Pancreas (tissue), 10 donors: ENCODE measurements around the gene SKAP1. TPM values are rescaled to one million over a fixed set of nuclear protein-coding genes. Genes with fewer than 3 reads are reported as not detected.

Experiments
- ATAC-seq, 4 donors: fragments of 200-7000 bp; cut with Tn5 transposase; one replicate each; pipeline versions ENCODE4 v1.8.0 to v1.9.1; 2020; ENCODE audit warnings: mild to moderate bottlenecking in 4 of 4, moderate library complexity in 4 of 4
- DNase-seq, 6 donors: peaks; one replicate each; pipeline ENCODE4 v3.0.0-alpha.2; 2020
- FAIRE-seq: peaks from 2 replicates; lab custom pipeline; 2012; peaks lifted over from hg19 to GRCh38; lab: Jason Lieb, UNC
- H3K27ac ChIP-seq, 4 donors: fragments of 200-600 bp; sonication (generic); 1 replicate in 3 of 4; 2 replicates in 1 of 4; pipeline versions ENCODE4 v1.5.0 to v1.8.0; 2020
- H3K27me3 ChIP-seq, 4 donors: fragments of 200-600 bp; one replicate each; pipeline ENCODE4 v1.8.0; 2021
- H3K36me3 ChIP-seq, 3 donors: fragments of 200-600 bp; sonication (generic) in 1 of 3; one replicate each; pipeline versions ENCODE4 v1.5.0 to v1.8.0; 2020 to 2021
- H3K4me1 ChIP-seq, 3 donors: fragments of 200-600 bp; one replicate each; pipeline ENCODE4 v1.8.0; 2021
- H3K4me3 ChIP-seq, 4 donors: fragments of 200-600 bp; sonication (generic) in 2 of 4; one replicate each; pipeline versions ENCODE4 v1.5.0 to v1.8.0; 2020 to 2021
- H3K9me3 ChIP-seq, 4 donors: fragments of 200-600 bp; one replicate each; pipeline ENCODE4 v1.8.0; 2021
- WGBS, 2 donors: extraction: QIAGEN DNeasy Blood & Tissue Kit; methylation state at CpG; one replicate each; pipeline ENCODE4 v1.1.7; 2013; 5-methylcytosine and 5-hydroxymethylcytosine counted together
- intact Hi-C, 3 donors: fragments of 100-400 bp; cut with DNase I; formaldehyde crosslinking; loops; one replicate each; pipeline versions ENCODE4 v1.11.1 to v1.14.2; 2022
- polyA plus RNA-seq, 2 donors: library from polyadenylated mRNA; stranded (reverse); fragments of 200-250 nt; gene quantifications; one replicate each; pipeline ENCODE4 v1.2.3, GENCODE V29; 2013
- total RNA-seq, 6 donors: library from RNA; stranded (reverse); fragmentation: NEBNext Ultra II Directional in 4 of 6; extraction: Animal tissue kit (Norgen Biotek cat#: 25700) in 4 of 6; gene quantifications; one replicate each; pipeline versions ENCODE4 v1.2.1 to v1.2.4, GENCODE V29; 2021 to 2023
- TF ChIP-seq, protein P1 (sequence below), 4 donors: fragments of 200-600 bp; sonication (generic) in 3 of 4; IDR thresholded peaks; one replicate each; pipeline versions ENCODE4 v1.5.0 to v1.8.0; 2021; ENCODE audit warnings: antibody characterized with exemption in 4 of 4
- donor health status: healthy with polysubstance abuse.
- donor health status: DM: no; HTN: no; CAD: no; lungs with moderate emphysema.
- donor health status: DM: no; HTN: no; CAD: no.
- donor health status: control.
- donor health status: control.
- donor health status: Bipolar disorder and iron deficiency.
- donor health status: DM: yes; HTN: yes; CAD: no.
- donor health status: DM: no; HTN: no; CAD: no.
- donor health status: DM: no; HTN: no; CAD: no.
- donor health status: DM: yes; HTN: yes; CAD: no.

The SKAP1 gene
- total and polyA plus RNA-seq, 8 donors = 0.92 to 5.2 (median 3.0) TPM

DNA sequence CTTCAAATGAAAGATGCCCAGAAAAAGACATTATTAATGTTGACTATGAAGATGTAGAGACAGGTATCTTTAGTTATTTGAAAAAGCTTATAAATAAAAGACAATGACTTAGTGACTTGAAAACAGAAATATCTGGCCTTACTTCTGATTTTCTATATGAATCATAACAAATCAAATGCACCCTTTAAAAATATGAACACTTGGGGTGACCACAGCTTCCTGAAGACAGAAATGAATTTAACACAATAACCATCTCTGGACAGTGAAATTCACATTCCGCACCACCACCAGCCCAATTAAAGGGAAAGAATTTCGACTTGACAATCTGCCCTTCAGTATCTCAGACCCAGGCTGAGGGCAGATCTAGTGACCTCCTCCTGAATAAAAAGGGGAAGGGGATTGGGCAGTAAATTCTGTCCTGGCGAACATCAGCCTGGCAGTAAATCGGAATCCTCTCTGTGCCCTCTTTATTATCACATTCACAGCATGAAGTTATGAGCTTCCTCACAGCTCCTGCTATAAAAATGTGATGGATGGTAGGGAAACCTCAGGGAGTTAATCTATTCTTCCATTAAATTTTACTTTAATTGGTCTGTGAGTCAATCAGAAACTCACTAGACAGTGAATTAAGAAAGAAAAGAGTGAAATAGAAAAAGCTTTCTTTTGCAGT lies 190.9 kb downstream of the SKAP1 start:
- FAIRE-seq = no peak
- TF ChIP-seq, protein P1, sequence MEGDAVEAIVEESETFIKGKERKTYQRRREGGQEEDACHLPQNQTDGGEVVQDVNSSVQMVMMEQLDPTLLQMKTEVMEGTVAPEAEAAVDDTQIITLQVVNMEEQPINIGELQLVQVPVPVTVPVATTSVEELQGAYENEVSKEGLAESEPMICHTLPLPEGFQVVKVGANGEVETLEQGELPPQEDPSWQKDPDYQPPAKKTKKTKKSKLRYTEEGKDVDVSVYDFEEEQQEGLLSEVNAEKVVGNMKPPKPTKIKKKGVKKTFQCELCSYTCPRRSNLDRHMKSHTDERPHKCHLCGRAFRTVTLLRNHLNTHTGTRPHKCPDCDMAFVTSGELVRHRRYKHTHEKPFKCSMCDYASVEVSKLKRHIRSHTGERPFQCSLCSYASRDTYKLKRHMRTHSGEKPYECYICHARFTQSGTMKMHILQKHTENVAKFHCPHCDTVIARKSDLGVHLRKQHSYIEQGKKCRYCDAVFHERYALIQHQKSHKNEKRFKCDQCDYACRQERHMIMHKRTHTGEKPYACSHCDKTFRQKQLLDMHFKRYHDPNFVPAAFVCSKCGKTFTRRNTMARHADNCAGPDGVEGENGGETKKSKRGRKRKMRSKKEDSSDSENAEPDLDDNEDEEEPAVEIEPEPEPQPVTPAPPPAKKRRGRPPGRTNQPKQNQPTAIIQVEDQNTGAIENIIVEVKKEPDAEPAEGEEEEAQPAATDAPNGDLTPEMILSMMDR (IDR thresholded peaks at IDR 0.05) = no peak
- Histone ChIP-seq H3K9me3 (no peaks in the 10 kb centered on the region), H3K4me1 (peaks cover 0 to 5% (median 3%) of the 10 kb centered on the region in 3 donors), H3K36me3 (no peaks in the 10 kb centered on the region), H3K27ac (no peak overlapping the region), H3K27me3 (no peaks in the 10 kb centered on the region), H3K4me3 (no peak overlapping the region)
- DNase-seq = no peak
- WGBS, 2 donors = 82 to 90% methylated on average over 4 of the region's 4 CpGs
- intact Hi-C loops = no loop called here
- ATAC-seq = no peak

DNA sequence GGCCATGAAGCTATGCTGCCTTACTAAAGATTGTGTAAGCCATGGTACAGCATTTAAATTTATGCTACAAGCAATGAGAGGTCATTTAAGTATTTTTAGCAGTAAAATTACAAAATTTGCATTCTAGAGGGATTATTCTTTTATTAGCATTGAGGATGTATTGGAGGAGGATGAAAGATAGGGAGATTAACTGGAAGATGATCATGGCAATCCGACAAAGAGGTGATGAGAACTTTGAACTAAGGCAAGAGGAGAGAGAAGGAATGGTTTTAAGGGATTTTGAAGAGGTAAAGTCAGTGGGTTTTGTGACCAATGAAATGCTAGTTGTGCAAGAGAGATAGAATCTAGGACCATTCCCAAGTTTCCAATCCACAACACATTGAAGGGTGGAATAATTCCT lies 192.6 kb downstream of the SKAP1 start:
- no peak overlapping the region for H3K4me3 ChIP-seq
- H3K9me3 ChIP-seq = no peaks in the 10 kb centered on the region
- no peaks in the 10 kb centered on the region for H3K36me3 ChIP-seq
- DNase-seq (no peak), FAIRE-seq (no peak), ATAC-seq (no peak)
- no peaks in the 10 kb centered on the region for H3K27me3 ChIP-seq
- intact Hi-C loops = no loop called here
- TF ChIP-seq, protein P1 (IDR thresholded peaks at IDR 0.05) = no peak
- H3K27ac ChIP-seq = no peak overlapping the region
- WGBS, 2 donors = 83 to 100% methylated on average over 1 of the region's 1 CpG
- H3K4me1 ChIP-seq = peaks cover 0 to 3% (median 0%) of the 10 kb centered on the region in 3 donors

DNA sequence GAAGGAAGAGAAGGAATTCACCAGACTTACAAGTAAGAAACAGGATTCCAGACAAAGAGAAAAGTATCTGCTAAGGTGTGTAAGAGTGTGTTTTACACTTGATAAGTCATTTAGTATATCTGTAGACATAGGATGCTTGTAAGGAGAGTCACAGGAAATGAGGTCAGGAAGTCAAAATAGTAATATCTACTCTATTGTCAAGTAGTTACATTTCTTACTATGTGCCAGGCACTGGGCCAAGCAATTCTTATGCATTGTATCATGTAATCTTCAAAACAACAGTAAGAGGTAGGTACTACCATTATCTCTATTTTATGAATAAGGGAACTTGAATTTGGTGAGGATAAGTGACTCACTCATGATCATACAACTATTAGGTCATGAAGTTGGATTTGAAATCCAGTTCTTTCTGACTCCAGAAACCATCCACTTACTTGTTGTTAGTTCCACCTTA lies 193.3 kb downstream of the SKAP1 start:
- no peak for ATAC-seq
- FAIRE-seq = no peak
- no peak overlapping the region for H3K27ac ChIP-seq

DNA sequence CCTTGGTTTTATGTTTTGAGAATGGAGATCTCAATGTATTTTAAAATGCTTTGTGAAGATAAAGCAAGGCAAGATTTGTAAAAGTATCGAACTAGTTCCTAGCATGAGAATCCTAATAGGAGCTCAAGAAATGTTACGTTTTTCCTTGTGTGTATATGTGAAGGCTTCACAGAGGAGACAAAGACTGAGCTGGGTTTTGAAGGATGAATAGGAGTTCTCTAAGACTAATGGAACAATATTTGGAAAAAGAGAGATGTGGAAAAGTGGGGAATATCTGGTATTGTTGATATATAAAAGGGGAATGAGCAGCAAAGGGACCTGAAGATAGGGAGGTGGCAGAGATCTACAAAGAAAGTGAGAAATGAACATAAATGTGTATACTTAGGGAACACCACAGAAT lies 195.1 kb downstream of the SKAP1 start:
- FAIRE-seq = no peak
- WGBS, 2 donors = 82 to 86% methylated on average over 2 of the region's 2 CpGs
- H3K27ac ChIP-seq = no peak overlapping the region

More for the DNA sequence above, 193.3 kb downstream of the SKAP1 start:
- Histone ChIP-seq H3K4me1 (peaks cover 0 to 3% (median 0%) of the 10 kb centered on the region in 3 donors), H3K36me3 (no peaks in the 10 kb centered on the region), H3K27me3 (no peaks in the 10 kb centered on the region), H3K9me3 (no peaks in the 10 kb centered on the region), H3K4me3 (no peak overlapping the region)
- intact Hi-C loops = no loop called here
- no peak for DNase-seq
- TF ChIP-seq, protein P1 (IDR thresholded peaks at IDR 0.05) = no peak

More for the DNA sequence above, 195.1 kb downstream of the SKAP1 start:
- Histone ChIP-seq H3K27me3 (no peaks in the 10 kb centered on the region), H3K9me3 (no peaks in the 10 kb centered on the region), H3K4me1 (no peaks in the 10 kb centered on the region), H3K4me3 (no peak overlapping the region), H3K36me3 (no peaks in the 10 kb centered on the region)
- TF ChIP-seq, protein P1 (IDR thresholded peaks at IDR 0.05) = no peak
- intact Hi-C loops = no loop called here
- ATAC-seq = no peak
- DNase-seq = no peak
